GM18907 (cell line): Measurements from ENCODE around the gene NDST1.
"Not testable (repeated sequence)": the region's sequence is repeated elsewhere in the genome, so short reads cannot be mapped to it uniquely, and the experiment has no call there.

Experiments
- ATAC-seq: cut with Tn5 transposase; IDR thresholded peaks from one replicate; pipeline ENCODE4 v1.9.1; 2021; ENCODE audit warnings: mild to moderate bottlenecking, moderate library complexity; ENCODE audit not compliant: unreplicated experiment

The NDST1 gene

DNA sequence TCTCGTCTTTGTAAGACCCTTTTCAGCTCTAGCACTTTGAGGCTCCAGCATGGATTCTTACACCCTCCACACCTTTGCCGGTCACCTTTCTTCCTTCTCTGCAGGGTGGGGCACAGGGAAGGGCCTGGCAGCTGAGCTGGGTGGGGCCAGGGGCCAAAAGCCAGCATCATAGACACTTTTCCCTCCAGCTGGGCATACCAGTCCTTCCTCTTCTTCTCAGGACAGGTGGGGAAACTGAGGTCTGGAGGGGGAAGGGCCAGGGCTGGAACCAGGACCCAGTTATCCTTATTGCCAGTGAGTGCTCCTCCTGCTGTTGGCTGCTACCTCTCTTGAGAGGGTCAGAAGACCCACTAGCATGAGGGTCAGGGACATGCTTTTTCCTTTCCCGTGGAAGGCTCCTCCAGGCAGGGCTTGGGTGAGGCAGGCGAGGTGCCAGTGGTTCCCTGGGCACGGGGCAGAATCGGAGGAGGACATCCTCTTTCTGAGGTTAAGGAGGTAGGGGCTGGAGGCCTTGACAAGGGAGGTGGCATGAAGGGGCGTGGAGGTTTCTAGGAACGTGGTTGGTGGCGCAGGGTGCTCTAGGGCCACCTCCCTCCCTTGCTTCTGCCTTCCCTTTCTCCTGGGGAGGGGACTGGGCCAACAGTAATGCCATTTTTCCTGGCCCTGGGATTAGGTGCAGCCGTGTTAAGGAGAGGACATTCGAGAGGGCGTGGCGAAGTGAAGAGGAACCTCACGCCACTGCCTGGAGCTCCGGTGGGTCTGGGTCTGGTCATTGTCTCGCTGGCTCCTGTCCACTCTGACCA is at the start of gene NDST1:
TSS of gene NDST1 (plus strand) at position 658 of the 803 bp plus-strand sequence. CDS start 13,124 bp downstream, outside the sequence.
- ATAC-seq: no peak

DNA sequence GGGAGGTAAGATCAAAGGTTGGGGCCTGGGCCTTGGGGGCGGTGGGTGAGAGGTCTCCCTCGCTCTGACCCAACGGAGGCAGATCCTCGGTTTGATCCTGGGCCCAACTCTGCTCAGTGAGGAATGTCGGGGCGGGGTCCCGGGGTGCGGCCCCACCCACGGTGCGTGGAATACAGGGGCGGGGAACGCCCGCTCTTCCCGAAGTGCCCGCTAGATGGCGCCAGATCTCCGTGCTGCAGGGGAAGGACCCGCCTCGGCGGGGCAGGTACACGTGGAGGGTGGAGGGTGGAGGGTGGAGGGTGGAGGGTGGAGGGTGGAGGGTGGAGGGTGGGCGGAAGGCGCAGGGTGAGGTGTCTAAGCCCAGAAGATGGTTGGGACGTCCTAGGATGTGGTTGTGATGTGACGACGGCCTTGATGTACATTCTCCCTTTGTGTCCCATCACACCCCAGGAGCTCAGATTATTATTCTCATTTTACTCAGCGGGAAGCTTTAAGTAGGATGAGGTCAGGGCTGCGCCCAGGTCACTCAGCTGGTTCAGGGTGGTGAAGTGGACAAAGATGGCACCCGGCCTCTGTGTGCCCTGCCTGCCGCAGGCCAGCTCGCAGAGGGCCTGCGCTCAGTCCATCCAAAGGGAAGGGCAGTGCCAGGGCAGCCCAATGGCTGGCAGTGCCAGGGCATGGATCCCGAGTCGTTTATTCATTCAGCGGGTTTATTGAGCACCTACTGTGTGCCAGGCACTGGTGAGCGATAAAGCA is 49.0 kb upstream of the NDST1 start:
- ATAC-seq: peak; percentile 69

DNA sequence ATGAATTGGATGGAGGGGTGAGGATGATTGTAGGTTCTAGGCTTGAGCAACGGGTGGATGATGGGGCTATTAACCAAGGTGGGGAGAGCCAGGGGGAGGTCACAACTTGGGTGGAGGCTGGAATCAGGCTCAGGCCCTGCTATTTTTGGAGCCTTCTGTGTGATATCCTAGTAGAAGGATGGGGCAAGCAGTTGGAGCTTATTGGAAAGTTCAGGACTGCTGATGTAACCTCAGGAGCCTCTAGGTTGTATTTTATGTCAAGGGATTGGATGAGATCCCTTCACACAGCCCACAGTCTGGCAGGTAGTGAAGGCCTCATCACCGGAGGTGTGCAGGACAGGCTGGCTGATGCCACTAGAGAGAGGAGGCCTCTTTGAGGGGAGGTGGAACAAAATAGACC is 47.1 kb upstream of the NDST1 start:
- ATAC-seq: no peak

DNA sequence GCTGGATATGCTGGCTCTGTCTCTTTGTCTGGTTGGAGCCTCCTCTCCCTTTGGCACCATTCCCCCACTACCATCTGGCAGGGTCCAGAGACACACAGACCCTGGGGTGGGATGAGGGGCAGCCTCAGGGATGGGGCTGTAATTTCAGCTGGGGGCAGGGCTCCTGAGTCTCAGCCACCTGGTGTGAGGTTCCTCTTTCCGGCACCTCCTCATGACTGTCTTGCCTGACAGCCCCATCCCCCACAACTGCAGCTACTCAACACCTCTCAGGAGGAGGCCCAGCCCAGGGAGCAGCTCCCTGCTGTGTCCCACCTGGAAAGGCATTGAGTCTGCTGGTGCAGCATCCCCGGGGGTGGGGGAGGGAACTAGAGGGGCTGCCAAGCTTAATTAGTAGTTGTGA is 46.7 kb upstream of the NDST1 start:
- peak; percentile 81 for ATAC-seq

DNA sequence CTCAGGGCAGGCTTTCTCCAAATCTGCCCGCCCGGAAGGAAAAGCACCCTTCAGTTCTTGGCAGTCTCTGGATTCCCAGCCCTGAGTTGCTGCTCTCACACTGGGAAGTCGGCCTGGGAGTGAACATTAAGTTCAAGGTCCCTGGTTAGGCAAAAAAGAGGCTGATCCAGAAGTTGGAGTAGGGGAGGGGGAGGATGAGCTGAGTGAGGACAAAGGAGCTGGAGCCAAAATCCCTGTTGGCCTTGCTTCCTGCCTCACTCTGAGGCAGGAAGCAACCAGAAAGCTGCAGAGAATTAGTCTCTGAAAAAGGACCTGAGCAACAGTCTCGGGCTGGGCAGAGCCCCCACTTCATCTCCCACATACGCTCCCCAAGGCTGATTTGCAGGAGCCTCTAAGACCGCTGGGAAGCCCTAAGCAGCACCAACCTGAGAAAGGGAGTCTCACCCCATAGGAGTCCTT is 43.3 kb upstream of the NDST1 start:
- no peak for ATAC-seq

DNA sequence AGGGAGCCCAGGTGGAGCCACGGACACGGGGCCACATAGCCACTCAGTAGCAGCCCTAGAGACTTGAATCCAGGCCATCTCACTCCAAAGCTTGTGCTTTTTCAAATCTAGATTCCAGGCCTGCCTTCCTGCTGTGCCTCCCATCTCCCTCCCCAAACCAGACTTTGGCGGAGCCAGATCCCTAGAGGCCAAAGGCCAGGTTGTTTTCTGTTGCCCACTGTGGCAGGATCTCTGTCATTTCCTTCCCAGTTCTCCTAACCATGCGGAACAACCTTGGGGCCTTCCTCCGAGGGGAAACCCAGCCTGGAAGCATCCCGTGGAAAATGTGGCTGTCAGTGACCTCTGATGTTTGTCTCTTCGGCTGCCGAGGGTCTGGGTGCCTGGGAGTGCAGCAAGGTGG is 42.0 kb upstream of the NDST1 start:
- no peak for ATAC-seq

DNA sequence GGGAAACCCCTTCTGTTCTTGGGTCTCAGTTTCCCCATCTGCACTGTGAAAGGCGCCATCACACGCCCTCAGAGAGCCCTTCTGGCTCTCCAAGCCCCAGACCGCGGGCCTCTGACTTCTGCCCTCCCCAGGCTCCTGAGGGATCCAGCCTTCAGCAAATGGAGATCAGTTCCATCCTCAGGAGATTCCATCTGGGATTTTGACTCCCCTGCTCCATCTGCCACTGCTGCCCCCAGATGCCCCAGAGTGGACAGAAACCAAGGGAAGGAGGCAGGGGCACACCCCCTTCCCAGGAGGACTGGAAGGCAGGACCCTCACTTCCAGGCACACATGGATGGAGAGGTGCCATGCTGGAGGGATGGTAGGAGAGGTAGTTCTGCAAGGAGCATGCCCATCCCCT is 39.7 kb upstream of the NDST1 start:
- no peak for ATAC-seq

DNA sequence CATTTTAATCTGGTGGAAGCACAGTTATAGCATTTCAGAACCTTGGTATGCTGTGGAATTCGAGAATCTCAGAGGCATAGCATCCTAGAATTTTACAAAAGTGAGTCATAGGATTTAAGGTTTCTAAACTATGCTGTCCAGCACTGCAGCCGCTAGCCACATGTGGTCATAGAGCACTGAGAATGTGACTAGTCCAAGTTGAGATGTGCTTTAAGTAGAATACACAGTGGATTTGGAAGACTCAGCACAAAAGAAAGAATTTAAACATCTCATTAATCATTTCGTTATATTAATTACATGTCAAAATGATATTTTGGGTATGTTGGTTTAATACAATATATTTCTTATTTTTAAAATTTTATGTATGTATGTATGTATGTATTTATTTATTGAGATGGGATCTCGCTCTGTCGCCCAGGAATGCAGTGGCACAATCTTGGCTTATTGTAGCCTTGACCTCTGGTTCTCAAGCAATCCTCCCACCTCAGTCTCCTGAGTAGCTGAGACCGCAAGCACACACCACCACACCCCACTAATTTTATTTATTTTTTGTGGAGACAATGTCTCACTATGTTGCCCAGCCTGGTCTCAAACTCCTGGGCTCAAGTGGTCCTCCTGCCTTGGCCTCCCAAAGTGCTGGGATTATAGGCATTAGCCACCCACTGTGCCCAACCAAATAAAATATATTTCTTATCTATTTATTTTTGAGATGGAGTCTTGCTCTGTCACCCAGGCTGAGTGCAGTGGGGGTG is 38.0 kb upstream of the NDST1 start:
- ATAC-seq: no peak

DNA sequence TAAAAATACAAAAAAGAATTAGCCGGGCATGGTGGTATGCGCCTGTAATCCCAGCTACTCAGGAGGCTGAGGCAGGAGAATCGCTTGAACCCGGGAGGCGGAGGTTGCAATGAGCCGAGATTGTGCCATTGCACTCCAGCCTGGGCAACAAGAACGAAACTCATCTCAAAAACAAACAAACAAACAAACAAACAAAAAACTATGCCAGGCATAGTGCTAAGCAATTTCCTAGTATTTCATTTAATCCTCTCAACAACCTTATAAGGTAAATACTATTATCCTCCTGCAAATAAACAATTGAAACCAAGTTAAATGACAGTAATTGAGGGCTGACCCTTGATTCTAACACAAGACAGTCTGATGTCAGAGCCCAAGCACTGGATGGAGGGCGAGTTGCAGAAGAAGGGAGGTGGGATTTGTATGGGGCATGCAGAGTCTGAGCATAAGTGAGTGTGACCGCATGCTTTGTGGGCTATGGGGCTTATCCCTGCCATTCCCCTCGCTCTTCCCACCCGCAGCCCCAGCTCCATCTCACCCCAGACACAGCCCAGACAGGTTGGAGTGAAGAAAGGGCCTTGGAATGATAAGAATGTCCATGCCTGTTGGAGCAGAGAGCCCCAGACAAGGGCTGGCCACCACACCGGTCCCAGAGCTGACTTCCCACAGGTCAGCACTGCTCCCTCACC is 34.1 kb upstream of the NDST1 start:
- ATAC-seq: no peak

DNA sequence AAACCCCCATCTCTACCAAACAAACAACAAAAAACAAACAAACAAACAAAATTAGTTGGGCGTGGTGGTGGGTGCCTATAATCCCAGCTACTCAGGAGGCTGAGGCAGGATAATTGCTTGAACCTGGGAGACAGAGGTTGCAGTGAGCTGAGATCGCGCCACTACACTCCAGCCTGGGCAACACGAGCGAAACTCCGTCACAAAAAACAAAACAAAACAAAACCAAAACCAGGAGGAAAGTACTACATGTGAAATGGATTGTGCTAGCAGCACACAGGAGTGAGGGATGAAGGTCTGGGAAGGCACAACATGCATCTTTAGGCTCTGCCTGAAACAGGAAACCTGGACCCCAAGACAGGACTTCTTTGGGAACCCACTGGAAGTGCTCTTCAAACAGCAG is 31.4 kb upstream of the NDST1 start:
- not testable (repeated sequence) for ATAC-seq

DNA sequence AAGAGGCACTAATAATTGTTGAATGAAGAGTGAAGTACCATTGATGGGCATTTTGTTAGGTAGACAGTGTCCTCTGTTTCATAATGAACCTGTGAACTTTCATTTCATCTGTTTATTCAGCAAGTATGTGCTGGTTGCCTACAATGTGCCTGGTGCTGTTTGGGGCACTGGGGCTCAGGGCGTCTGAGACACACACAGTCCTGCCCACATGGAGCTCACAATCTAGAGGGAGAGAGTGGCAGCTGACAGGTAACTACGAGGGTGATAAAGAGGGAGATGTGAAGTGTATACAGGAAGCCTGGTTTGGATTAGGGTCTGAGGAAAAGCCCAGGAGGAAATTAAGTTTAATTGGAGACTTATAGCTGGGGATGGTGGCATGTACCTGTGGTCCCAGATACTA is 28.5 kb upstream of the NDST1 start:
- no peak for ATAC-seq

DNA sequence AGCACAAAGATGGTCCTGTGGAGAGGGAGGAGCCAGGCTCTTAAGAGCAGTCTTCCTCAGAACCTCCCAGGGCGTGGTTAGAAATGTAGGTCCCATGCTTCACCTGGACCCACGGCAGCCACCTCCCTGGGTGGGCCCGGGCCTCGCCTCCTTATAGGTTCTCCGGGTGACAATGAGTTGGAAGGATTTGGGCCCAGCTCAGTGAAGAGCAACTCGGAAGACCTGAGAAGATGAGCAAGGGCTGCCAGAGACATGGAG is 26.3 kb upstream of the NDST1 start:
- ATAC-seq: no peak

DNA sequence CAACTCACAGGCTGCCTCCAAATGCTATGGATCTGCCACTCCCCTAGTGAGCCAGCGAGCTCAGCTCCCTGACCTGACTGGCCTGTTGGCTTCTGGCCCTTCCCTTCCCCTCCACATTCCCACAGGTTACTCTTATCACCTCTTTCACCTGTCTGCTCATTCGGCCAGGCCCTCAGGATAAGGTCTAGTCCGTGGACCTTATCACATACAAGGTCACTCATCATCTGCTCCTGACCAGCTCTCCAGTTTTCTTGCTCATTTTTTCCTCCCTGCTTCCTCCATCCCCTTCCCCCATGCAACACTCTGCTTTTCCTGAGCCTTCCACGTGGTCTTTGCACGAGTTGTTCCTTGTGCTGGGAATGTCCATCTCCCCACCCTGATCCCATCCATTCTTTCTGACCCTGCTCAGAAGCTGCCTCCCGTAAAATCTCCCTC is 25.9 kb upstream of the NDST1 start:
- no peak for ATAC-seq

DNA sequence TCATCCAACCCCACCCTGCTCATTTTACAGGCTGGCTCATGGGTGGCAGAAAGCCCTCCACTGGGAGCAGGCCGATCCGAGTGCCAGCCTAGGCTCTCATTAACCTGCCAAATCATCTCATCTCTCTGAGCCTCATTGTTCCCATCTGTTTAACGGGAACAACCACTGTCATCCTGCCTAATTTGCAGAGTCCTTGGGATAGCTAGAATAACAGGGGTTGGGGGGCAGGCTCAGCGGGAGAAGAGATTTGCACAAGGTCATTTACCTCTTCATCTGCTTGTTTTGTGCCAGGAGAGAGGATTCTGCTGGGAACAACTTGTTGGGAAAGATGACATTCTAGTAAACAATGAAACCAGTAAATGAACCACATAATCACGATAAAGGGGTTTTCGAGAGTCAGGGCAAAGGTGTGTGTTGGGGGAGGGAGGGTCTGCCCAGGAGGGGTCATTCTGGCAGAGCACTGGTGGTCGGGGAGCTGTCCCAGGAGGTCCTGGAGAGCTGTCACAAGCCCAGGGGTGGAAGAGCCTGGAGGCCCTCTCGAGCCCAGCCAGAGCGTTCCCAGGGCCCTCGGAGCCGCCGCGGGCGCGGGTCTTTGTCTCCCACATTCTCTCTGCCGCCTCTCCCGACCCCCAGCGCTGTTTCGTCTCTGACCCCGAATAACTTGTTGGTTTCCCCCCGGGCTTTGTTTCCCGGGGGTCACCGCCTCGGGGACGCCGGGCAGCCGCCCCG is 22.8 kb upstream of the NDST1 start:
- ATAC-seq: no peak

DNA sequence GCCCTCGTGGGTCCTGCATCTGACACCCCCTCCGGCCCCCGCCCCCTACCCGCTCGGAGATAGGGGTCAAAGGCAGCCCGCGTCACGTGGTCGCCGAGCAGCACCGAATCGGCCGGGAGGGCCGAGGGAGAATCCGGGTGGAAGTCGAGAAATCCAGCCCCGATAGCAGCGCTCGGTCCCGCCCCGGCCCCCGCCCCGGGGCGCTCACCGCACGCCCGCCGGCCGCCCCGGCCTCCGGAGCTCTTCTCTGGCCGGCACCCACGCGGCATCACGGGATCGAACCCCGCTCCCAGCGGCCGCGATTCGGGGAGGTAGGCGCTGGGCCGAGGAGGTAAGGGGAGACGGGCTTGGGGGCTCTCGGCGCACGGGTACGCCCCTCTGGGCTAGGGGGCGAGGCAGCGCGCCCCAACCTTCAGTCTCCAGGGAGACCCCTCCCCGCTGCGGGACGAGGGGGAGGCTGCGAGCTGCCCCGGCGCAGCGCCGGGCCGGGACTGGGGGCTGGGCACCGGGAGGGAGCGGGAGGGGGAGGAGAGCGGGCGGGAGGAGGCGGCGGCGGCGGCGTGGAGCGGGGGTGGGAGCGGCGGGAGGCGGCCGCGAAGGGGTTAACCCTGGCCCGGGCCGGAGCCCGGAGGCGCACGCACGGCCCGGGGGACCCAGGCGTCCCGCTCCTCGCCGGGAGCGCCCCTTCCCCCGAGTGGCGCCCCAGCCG is 22.1 kb upstream of the NDST1 start:
- no peak for ATAC-seq

DNA sequence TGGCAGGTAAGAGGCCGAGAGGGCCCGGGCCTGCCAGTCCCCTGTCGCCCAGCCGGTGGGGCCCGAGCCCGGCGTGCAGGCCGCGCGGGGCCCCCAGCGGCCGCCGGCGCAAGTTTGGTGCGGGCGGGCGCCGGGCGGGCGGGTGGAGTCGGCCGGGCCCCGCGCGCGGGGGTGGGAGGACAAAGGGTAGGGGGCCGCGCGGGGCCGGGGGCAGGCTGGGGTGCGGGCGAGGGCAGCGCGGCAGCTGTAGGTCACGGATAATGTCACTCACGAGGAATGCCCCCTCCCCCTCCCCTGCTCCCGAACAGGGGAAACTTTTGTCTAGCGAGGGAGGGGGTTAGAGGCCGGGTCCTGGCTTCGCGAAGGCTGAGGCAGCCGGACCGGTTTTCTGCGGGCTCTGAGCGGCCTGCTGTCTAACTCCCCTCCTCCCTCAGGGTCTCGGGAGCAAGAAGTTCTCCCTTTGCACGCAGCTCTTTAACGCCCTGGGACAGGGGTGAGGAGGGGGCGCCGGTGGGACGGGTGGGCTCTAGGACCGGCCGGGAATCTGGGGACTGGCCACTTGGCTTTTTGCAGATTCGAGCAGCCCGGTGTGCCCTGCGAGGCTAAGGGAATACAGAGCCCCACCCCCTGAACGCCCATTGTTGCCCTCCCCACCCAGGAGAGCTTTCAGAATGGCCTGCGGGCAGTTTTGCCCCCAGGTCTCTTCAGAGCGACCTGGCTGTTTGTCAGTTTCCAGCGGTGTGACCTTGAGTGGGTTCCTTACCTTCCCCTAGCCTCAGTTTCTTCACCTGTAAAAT is 21.3 kb upstream of the NDST1 start:
- ATAC-seq: no peak

DNA sequence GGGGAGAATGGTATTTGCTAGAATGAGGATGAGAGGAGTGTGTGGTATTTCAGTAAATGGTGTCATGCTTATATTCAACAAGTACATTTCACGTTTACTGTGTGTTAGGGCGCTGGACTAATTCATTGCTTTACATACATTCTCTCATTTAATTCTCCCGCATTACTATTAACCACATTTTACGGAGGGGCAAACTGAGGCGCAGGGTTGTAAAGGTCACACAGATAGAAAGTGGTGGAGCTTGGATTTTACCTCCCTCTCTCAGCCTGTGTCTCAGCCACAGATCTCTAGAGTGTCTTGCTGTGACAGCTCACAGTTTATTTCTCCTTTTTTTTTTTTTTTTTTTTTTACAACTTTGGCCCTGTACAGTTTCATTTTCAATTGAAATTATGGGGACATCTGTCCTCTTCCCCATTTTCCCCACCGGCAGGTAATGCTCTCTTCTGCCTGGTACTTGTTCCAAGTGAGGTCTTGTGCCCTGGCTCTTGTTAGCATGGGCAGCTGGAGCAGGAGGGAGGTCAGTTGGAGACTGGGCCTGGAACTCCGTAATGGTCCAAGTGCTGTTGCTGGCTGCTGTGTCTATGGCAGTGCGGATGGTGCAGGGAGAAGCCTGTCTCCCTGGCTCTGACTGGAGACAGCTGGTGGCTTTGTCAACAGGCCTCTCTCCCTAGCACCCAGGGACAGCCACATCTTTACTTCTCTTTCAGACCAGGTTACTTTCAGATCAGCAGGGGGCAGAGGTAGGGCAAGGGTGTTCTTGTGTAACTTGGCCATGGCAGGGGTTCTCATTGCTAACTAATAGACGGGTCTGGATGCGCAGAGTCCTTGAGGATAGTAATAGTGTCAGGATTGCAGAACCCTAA is 20.5 kb upstream of the NDST1 start:
- ATAC-seq: peak; percentile 27
